IMR-90 (cell line): ENCODE data around the gene AFAP1L1. TPM values are rescaled to one million over a fixed set of nuclear protein-coding genes. Genes with fewer than 3 reads are reported as not detected.
A peak's percentile ranks its signal among the peaks of the same experiment; 100 is the strongest.

Experiments used
- ATAC-seq: fragments of 200-7000 bp; cut with Tn5 transposase; 2 replicates; pipeline ENCODE4 v1.9.1; 2020; ENCODE audit warnings: low read depth, mild to moderate bottlenecking, moderate library complexity
- BruUV-seq: library from RNA; stranded (reverse); fragments of 400-500 nt; replicated peaks from 2 replicates; lab custom pipeline; 2021; lab: Mats Ljungman, UMichigan
- CTCF ChIA-PET: fragments of 300-600 bp; formaldehyde crosslinking; extraction: SDS; loops from one replicate; lab custom pipeline; 2021; ENCODE audit warnings: antibody characterized with exemption; lab: Yijun Ruan, JAX
- POLR2A ChIA-PET: fragments of 300-600 bp; sonication (Branson Sonifier 250); formaldehyde crosslinking; loops from one replicate; lab custom pipeline; 2022; ENCODE audit warnings: antibody characterized with exemption; ENCODE audit not compliant: unreplicated experiment; lab: Charles Lee
- DNase-seq: peaks from one replicate; pipeline ENCODE4 v3.0.0; 2013
- H2AFZ ChIP-seq: replicated peaks from 2 replicates; pipeline ENCODE3; 2013; ENCODE audit warnings: low read length, mild to moderate bottlenecking; ENCODE audit not compliant: poor library complexity
- H2AK5ac ChIP-seq: 2 replicates; pipeline ENCODE4 v1.6.1; 2013; ENCODE audit warnings: low read depth, low read length, inconsistent platforms
- H2AK9ac ChIP-seq: replicated peaks from 2 replicates; pipeline ENCODE3; 2013; ENCODE audit warnings: mild to moderate bottlenecking, low read depth, low read length, moderate library complexity; ENCODE audit not compliant: poor library complexity
- H2BK120ac ChIP-seq: 2 replicates; pipeline ENCODE4 v1.6.1; 2013; ENCODE audit warnings: low read depth, low read length, inconsistent platforms
- H2BK15ac ChIP-seq: 3 replicates; pipeline ENCODE4 v1.6.1; 2013; ENCODE audit warnings: low read depth, low read length, inconsistent platforms
- H2BK20ac ChIP-seq: 2 replicates; pipeline ENCODE4 v1.6.1; 2013; ENCODE audit warnings: low read depth, mild to moderate bottlenecking, inconsistent platforms, low read length, moderate library complexity
- H2BK5ac ChIP-seq: 2 replicates; pipeline ENCODE4 v1.6.1; 2013; ENCODE audit warnings: mild to moderate bottlenecking, low read depth, low read length, inconsistent platforms; ENCODE audit not compliant: poor library complexity, severe bottlenecking
- H3K14ac ChIP-seq: replicated peaks from 2 replicates; pipeline ENCODE4 v1.6.1; 2013; ENCODE audit warnings: low read depth, low read length, inconsistent platforms
- H3K18ac ChIP-seq: 2 replicates; pipeline ENCODE4 v1.6.1; 2013; ENCODE audit warnings: low read depth, low read length, control low read depth
- H3K23ac ChIP-seq: 2 replicates; pipeline ENCODE4 v1.6.1; 2013; ENCODE audit warnings: low read depth, low read length, inconsistent platforms
- H3K27ac ChIP-seq: 2 replicates; pipeline ENCODE4 v1.5.1; 2013; ENCODE audit warnings: mild to moderate bottlenecking, control low read depth, low read length; ENCODE audit not compliant: insufficient read depth
- H3K27me3 ChIP-seq: 2 replicates; pipeline ENCODE4 v1.6.1; 2013; ENCODE audit warnings: low read length; ENCODE audit not compliant: control insufficient read depth, insufficient read depth
- H3K36me3 ChIP-seq: 2 replicates; pipeline ENCODE4 v1.6.1; 2013; ENCODE audit warnings: low read length, mixed read lengths; ENCODE audit not compliant: control insufficient read depth, insufficient read depth
- H3K4ac ChIP-seq: 2 replicates; pipeline ENCODE4 v1.6.1; 2013; ENCODE audit warnings: low read depth, low read length, inconsistent platforms
- H3K4me1 ChIP-seq: 2 replicates; pipeline ENCODE4 v1.6.1; 2013; ENCODE audit warnings: low read length, mixed read lengths; ENCODE audit not compliant: control insufficient read depth, insufficient read depth
- H3K4me2 ChIP-seq: 2 replicates; pipeline ENCODE4 v1.6.1; 2013; ENCODE audit warnings: low read depth, mild to moderate bottlenecking, control low read depth, low read length, moderate library complexity
- H3K4me3 ChIP-seq: 2 replicates; pipeline ENCODE4 v1.5.1; 2013; ENCODE audit warnings: low read depth, mild to moderate bottlenecking, control low read depth, low read length, moderate library complexity; ENCODE audit not compliant: insufficient read depth
- H3K56ac ChIP-seq: 2 replicates; pipeline ENCODE4 v1.6.1; 2013; ENCODE audit warnings: low read length, inconsistent platforms; ENCODE audit not compliant: insufficient read depth; ENCODE audit errors: extremely low read depth
- H3K79me1 ChIP-seq, 2 experiments: 2 replicates each; pipeline ENCODE4 v1.6.1; 2013; ENCODE audit warnings: low read length in 2 of 2, inconsistent platforms in 1 of 2, low read depth in 1 of 2
- H3K9ac ChIP-seq: 2 replicates; pipeline ENCODE4 v1.6.1; 2013; ENCODE audit warnings: low read depth, low read length, control low read depth
- H3K9me1 ChIP-seq: 2 replicates; pipeline ENCODE4 v1.6.1; 2013; ENCODE audit warnings: low read length, inconsistent platforms; ENCODE audit not compliant: insufficient read depth
- H3K9me3 ChIP-seq: 2 replicates; pipeline ENCODE4 v1.6.1; 2013; ENCODE audit warnings: low read length; ENCODE audit not compliant: control insufficient read depth, insufficient read depth
- H4K20me1 ChIP-seq: 2 replicates; pipeline ENCODE4 v1.6.1; 2013; ENCODE audit warnings: low read length, inconsistent platforms; ENCODE audit not compliant: insufficient read depth
- H4K5ac ChIP-seq: 2 replicates; pipeline ENCODE4 v1.6.1; 2013; ENCODE audit warnings: mild to moderate bottlenecking, low read depth, low read length, control low read depth
- H4K8ac ChIP-seq, 2 experiments: 2 replicates each; pipeline ENCODE4 v1.6.1; 2013; ENCODE audit warnings: low read depth in 2 of 2, low read length in 2 of 2, control low read depth in 1 of 2, inconsistent platforms in 1 of 2
- H4K91ac ChIP-seq: 2 replicates; pipeline ENCODE4 v1.6.1; 2013; ENCODE audit warnings: low read depth, low read length, inconsistent platforms; ENCODE audit not compliant: insufficient read depth
- BHLHE40 ChIP-seq: fragments of 150-350 bp; IDR thresholded peaks from 2 replicates; pipeline ENCODE4 v1.6.1; 2016; ENCODE audit warnings: mild to moderate bottlenecking, low read depth, low read length
- CEBPB ChIP-seq: IDR thresholded peaks from 2 replicates; pipeline ENCODE4 v1.6.1; 2012; ENCODE audit warnings: low read depth, low read length, improper control_type of control experiment
- WGBS, 2 experiments: methylation state at CpG; one replicate each; pipeline versions ENCODE4 v1.1.5 to v1.1.7; 2013; ENCODE audit warnings: missing lambda C conversion rate in 2 of 2; ENCODE audit not compliant: insufficient read length in 1 of 2; ENCODE audit errors: extremely low coverage in 2 of 2; 5-methylcytosine and 5-hydroxymethylcytosine counted together
- dilution Hi-C: fragments of 300-500 bp; cut with HindIII; formaldehyde crosslinking; loops from one replicate; pipeline ENCODE4 v1.14.3; 2018; ENCODE audit warnings: low sequenced_read_pairs; ENCODE audit not compliant: unreplicated experiment
- in situ Hi-C: fragments of 300-500 bp; cut with MboI; formaldehyde crosslinking; loops from 3 replicates; pipeline ENCODE4 v1.14.3; 2019; ENCODE audit warnings: low sequenced_read_pairs, inconsistent platforms, mixed read lengths
- intact Hi-C: fragments of 100-400 bp; cut with micrococcal nuclease; formaldehyde crosslinking; loops from 2 replicates; pipeline ENCODE4 v1.10.0; 2022
- polyA plus RNA-seq, 3 experiments: library from polyadenylated mRNA; depleted of rRNA; stranded (reverse); fragments of >200 nt; gene quantifications; 2 replicates each; pipeline ENCODE4 v1.2.3, GENCODE V29; 2012; ENCODE audit warnings: low replicate concordance in 1 of 3
- total RNA-seq: library from RNA; depleted of rRNA; stranded (reverse); fragments of >200 nt; gene quantifications from 2 replicates; pipeline ENCODE4 v1.2.3, GENCODE V29; 2012

The AFAP1L1 gene
- total and polyA plus RNA-seq, 2 of the 4 experiments (the other 2 are of a cell fraction): 3.3 to 5.7 TPM

DNA sequence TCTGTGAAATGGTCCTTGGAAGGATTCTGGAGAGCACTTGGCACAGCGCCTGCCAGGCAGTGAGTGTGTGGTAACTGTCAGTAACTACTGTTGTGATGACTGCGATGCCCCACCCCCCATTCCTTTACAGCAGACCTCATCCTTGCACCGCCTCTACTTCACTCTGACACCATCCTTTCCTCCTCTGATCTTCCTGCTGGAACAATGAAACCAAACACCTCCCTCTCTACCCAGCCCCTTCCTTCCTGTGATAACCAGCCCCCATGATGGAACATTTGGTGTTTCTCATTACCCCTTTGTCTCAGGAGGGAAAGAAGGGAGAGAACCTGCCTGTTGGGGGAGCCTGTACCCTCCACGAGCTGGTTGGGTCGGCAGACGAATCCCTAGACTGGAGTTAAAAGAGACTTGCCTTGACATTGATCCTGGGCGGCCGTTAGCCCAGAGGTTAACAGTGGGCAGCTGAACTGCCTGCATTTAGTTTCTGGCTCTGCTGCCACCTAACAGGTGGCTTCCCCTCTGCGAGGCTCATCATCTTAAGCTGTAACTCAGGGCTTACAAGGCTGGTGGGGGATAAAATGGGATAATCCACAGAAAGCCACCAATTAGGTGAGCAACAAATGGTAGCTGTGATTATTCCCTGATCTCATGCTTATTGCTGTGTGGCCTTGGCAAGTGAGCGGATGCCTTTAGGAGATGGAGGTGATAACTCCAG lies 39.4 kb downstream of the AFAP1L1 start:
- Histone ChIP-seq H3K14ac (0 out of 2 replicates have a peak overlapping the region, but pooled peaks have one; percentile 9), H3K79me1 (no peaks in the 10 kb centered on the region), H4K20me1 (no peaks in the 10 kb centered on the region), H3K23ac (no peak overlapping the region), H3K4me2 (no peak overlapping the region), H2AK9ac (peak overlapping the region; percentile 33), H2AK5ac (0 out of 2 replicates have a peak overlapping the region, but pooled peaks have one; percentile 37), H2BK15ac (no peak overlapping the region), H3K4me1 (no peaks in the 10 kb centered on the region), H3K36me3 (no peaks in the 10 kb centered on the region), H3K9ac (no peak overlapping the region), H3K56ac (no peak overlapping the region), H2BK120ac (no peak overlapping the region), H3K9me1 (0 out of 2 replicates have a peak, but pooled peaks cover 18% of the 10 kb centered on the region), H2BK20ac (no peak overlapping the region), H3K4me3 (no peak overlapping the region), H4K91ac (no peak overlapping the region), H4K5ac (no peak overlapping the region), H2AFZ (peak overlapping the region; percentile 74), H3K9me3 (no peaks in the 10 kb centered on the region), H3K18ac (no peak overlapping the region), H3K27ac (no peak overlapping the region), H3K27me3 (no peaks in the 10 kb centered on the region), H3K4ac (no peak overlapping the region; the same call in 1 of the 2 replicates), H4K8ac (no peak overlapping the region), H2BK5ac (no peak overlapping the region)
- dilution Hi-C loops (no loop called here), in situ Hi-C loops (no loop called here), intact Hi-C loops (no loop called here)
- WGBS, 2 experiments: 81% methylated on average over 3 of the region's 10 CpGs; no CpG with 5 or more reads in 1 of the 2 experiments
- ATAC-seq: peak; percentile 83
- BruUV-seq: no TSS peak
- ChIA-PET POLR2A (no interaction called here), CTCF (interaction anchor here (0.6 kb wide), 1 partner anchor 9 kb away, joined by 3 read pairs; no protein-coding TSS in a partner anchor)
- DNase-seq: peak; percentile 83
- no peak for TF ChIP-seq BHLHE40
- peak; percentile 33 for TF ChIP-seq CEBPB
